Smooth muscle cell of the coronary artery (primary cell): ENCODE measurements around the gene LIMD2. TPM values are rescaled to one million over a fixed set of nuclear protein-coding genes. Genes with fewer than 3 reads are reported as not detected.

ENCODE experiments used
- total RNA-seq: library from RNA; depleted of rRNA; stranded (reverse); fragments of >200 nt; gene quantifications from 2 replicates; pipeline ENCODE4 v1.2.3, GENCODE V29; 2014; ENCODE audit warnings: low replicate concordance

The LIMD2 gene
- total RNA-seq = 1.1 and 7.4 TPM in 2 replicates

DNA sequence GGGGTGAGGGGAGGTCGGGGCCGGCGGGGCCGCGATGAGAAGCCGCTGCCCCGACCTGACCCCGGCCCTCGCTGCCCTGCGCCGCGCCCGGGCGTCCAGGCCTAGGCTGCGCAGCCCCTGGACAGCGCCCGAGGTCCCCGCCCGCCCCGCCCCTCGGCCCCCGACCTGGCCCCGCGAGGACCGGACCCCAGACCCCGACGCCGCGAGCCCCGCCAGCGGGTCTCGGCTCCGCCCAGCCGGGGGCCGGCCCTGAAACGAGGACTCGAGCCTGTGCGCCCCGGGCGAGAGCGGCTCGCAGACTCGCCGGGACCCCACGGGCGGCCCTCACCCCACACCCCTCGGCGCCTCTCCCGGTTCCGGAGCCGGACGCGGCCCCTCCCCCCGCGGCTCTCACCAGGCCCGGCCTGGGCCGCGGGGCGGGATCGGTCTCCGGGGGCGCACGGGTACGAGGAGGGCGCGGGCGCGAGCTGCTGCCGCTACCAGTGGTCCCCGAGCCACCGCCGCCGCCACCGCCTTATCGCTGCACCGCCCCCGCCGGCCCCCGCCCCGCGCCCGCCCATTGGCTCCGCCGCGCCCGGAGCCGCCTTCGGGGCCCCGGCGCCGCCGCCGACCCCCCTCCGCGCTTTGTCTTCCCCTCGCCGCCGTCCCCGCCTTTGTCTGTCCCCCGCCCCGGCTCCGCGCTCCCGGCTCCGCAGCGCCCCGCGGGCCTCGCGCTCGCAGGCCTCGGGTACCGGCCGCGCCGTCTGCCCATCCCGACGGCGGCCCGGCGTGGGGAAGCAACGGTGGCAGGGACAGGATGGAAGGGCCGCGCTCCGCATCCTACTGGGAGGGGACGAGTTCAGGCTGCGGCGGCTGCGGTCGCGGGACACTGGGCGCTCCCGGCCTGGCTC lies at the start of gene LIMD2:
TSS of gene LIMD2 (minus strand) at position 488 of the 890 bp plus-strand sequence. CDS start 827 bp downstream, outside the sequence.

GRCh38 chr17:63741408-63742173 lies 41.7 kb upstream of the LIMD2 start, which contains the start of gene STRADA:
Gene STRADA (minus strand): TSS chr17:63741799. CDS start chr17:63728369, 13,430 bp downstream.

Other genes with a start within 250 kb of the LIMD2 start
- gene ACE, start 223.1 kb downstream of the LIMD2 start, total RNA-seq = 2.0 and 12.4 TPM in 2 replicates
- gene KCNH6, start 176.8 kb downstream of the LIMD2 start, total RNA-seq = not detected in 2 replicates
- gene DCAF7, start 149.6 kb downstream of the LIMD2 start, total RNA-seq = 11.2 and 12.6 TPM in 2 replicates
- gene TACO1, start 99.2 kb downstream of the LIMD2 start, total RNA-seq = 8.5 and 13.6 TPM in 2 replicates
- 27.4 and 42.9 TPM in 2 replicates for gene MAP3K3, start 77.7 kb downstream of the LIMD2 start, total RNA-seq
- 14.0 and 22.5 TPM in 2 replicates for gene STRADA, start 41.7 kb upstream of the LIMD2 start, total RNA-seq
- 59.0 and 97.6 TPM in 2 replicates for gene CCDC47, start 73.5 kb upstream of the LIMD2 start, total RNA-seq
- 53.7 and 57.8 TPM in 2 replicates for gene DDX42, start 74.0 kb upstream of the LIMD2 start, total RNA-seq
- 96.3 and 113 TPM in 2 replicates for gene PSMC5, start 127.3 kb upstream of the LIMD2 start, total RNA-seq
- 61.0 and 70.8 TPM in 2 replicates for gene FTSJ3, start 127.5 kb upstream of the LIMD2 start, total RNA-seq
- gene SMARCD2, start 142.6 kb upstream of the LIMD2 start, total RNA-seq = 75.8 and 83.0 TPM in 2 replicates
- not detected in 2 replicates for gene CSH2, start 173.6 kb upstream of the LIMD2 start, total RNA-seq
- not detected in 2 replicates for gene GH2, start 181.8 kb upstream of the LIMD2 start, total RNA-seq
- not detected in 2 replicates for gene CSH1, start 196.4 kb upstream of the LIMD2 start, total RNA-seq
- not detected in 2 replicates for gene CSHL1, start 211.1 kb upstream of the LIMD2 start, total RNA-seq
- gene GH1, start 218.7 kb upstream of the LIMD2 start, total RNA-seq = not detected in 2 replicates
- gene CD79B, start 232.2 kb upstream of the LIMD2 start, total RNA-seq = 1.8 TPM in 1 of 2 replicates, not detected in the other